ENCODE results near the gene CATSPER1.

DNA sequence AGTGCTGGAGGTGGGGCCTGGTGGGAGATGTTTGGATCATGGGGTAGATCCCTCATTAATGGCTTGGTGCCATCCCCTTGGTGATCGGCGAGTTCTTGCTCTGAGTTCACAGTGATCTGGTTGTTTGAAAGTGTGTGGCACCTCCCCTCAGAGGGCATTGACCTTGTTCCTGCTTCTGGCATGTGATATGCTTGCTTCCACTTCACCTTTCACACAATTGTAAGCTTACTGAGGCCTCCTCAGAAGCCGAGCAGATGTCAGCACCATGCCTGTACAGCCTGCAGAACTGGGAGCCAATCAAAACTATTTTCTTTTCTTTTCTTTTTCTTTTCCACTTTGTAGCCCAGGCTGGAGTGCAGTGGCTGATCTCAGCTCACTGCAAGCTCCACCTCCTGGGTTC, 11.0 kb upstream of the CATSPER1 start:
- TF ChIP-seq MYC (CRISPR knock-in tag; IDR thresholded peaks at IDR 0.05; ENCODE audit: borderline replicate concordance) = no peak
- no peak for TF ChIP-seq KAT2B (IDR thresholded peaks at IDR 0.05; ENCODE audit: borderline replicate concordance, low read depth, low read length)
- TF ChIP-seq, protein P1, sequence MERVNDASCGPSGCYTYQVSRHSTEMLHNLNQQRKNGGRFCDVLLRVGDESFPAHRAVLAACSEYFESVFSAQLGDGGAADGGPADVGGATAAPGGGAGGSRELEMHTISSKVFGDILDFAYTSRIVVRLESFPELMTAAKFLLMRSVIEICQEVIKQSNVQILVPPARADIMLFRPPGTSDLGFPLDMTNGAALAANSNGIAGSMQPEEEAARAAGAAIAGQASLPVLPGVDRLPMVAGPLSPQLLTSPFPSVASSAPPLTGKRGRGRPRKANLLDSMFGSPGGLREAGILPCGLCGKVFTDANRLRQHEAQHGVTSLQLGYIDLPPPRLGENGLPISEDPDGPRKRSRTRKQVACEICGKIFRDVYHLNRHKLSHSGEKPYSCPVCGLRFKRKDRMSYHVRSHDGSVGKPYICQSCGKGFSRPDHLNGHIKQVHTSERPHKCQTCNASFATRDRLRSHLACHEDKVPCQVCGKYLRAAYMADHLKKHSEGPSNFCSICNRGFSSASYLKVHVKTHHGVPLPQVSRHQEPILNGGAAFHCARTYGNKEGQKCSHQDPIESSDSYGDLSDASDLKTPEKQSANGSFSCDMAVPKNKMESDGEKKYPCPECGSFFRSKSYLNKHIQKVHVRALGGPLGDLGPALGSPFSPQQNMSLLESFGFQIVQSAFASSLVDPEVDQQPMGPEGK (CRISPR knock-in tag; IDR thresholded peaks at IDR 0.05) = no peak
- TF ChIP-seq ZKSCAN1 (IDR thresholded peaks at IDR 0.05; ENCODE audit: low read length) = no peak
- no peak for TF ChIP-seq ELF4 (CRISPR knock-in tag; IDR thresholded peaks at IDR 0.05; ENCODE audit: borderline replicate concordance)
- no peak for TF ChIP-seq EZH2 (conservative IDR thresholded peaks at IDR 0.05; ENCODE audit: low read depth, low read length)
- no peak for TF ChIP-seq ZBTB7A (CRISPR knock-in tag; IDR thresholded peaks at IDR 0.05)
- TF ChIP-seq ZNF3 (CRISPR knock-in tag; IDR thresholded peaks at IDR 0.05) = no peak
- no peak for TF ChIP-seq MYNN (CRISPR knock-in tag; IDR thresholded peaks at IDR 0.05; ENCODE audit: low read depth)
- TF ChIP-seq, protein P2, sequence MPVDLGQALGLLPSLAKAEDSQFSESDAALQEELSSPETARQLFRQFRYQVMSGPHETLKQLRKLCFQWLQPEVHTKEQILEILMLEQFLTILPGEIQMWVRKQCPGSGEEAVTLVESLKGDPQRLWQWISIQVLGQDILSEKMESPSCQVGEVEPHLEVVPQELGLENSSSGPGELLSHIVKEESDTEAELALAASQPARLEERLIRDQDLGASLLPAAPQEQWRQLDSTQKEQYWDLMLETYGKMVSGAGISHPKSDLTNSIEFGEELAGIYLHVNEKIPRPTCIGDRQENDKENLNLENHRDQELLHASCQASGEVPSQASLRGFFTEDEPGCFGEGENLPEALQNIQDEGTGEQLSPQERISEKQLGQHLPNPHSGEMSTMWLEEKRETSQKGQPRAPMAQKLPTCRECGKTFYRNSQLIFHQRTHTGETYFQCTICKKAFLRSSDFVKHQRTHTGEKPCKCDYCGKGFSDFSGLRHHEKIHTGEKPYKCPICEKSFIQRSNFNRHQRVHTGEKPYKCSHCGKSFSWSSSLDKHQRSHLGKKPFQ (CRISPR knock-in tag; IDR thresholded peaks at IDR 0.05; ENCODE audit: insufficient replicate concordance) = no peak
